Adrenal gland (tissue), 12 donors: ENCODE measurements around the gene OTOP3. TPM values are rescaled to one million over a fixed set of nuclear protein-coding genes. Genes with fewer than 3 reads are reported as not detected.

ENCODE experiments used
- DNase-seq, 7 donors: peaks; one replicate each; pipeline ENCODE4 v3.0.0-alpha.2; 2019 to 2020
- H3K27ac ChIP-seq, 5 donors: fragments of 200-600 bp; sonication (generic) in 4 of 5; 1 replicate in 3 of 5; 2 replicates in 2 of 5; pipeline versions ENCODE4 v1.5.1 to v1.8.0; 2016 to 2020; ENCODE audit warnings: mild to moderate bottlenecking in 1 of 5
- H3K27me3 ChIP-seq: fragments of 200-600 bp; 2 replicates; pipeline ENCODE4 v1.8.0; 2021
- H3K36me3 ChIP-seq, 2 donors: fragments of 200-600 bp; replicated peaks in 1 of 2; 1 replicate in 1 of 2; 2 replicates in 1 of 2; pipeline versions ENCODE4 v1.5.1 to v1.8.0; 2018 to 2022
- H3K4me1 ChIP-seq, 2 donors: fragments of 200-600 bp; replicated peaks in 1 of 2; 1 replicate in 1 of 2; 2 replicates in 1 of 2; pipeline versions ENCODE4 v1.5.1 to v1.8.0; 2018 to 2021
- H3K4me3 ChIP-seq, 4 donors: fragments of 200-600 bp; sonication (generic) in 3 of 4; one replicate each; pipeline ENCODE4 v1.5.1; 2016 to 2018
- H3K9me3 ChIP-seq, 3 donors: fragments of 200-600 bp; sonication (generic) in 1 of 3; replicated peaks in 1 of 3; 1 replicate in 2 of 3; 2 replicates in 1 of 3; pipeline versions ENCODE4 v1.5.1 to v1.8.0; 2016 to 2021
- POLR2A ChIP-seq, 2 donors: fragments of 450-650 bp; IDR thresholded peaks; one replicate each; pipeline ENCODE4 v1.6.1; 2017; ENCODE audit warnings: antibody characterized with exemption in 2 of 2, mild to moderate bottlenecking in 2 of 2, moderate library complexity in 1 of 2
- WGBS, 4 donors: extraction: QIAGEN DNeasy Blood & Tissue Kit in 2 of 4; methylation state at CpG; one replicate each; pipeline versions ENCODE4 v1.1.5 to v1.1.7; 2013 to 2017; 5-methylcytosine and 5-hydroxymethylcytosine counted together
- intact Hi-C, 2 donors: fragments of 100-400 bp; cut with DNase I; formaldehyde crosslinking; loops; one replicate each; pipeline versions ENCODE4 v1.14.1 to v1.15.0; 2022 to 2023
- polyA plus RNA-seq, 3 donors: library from polyadenylated mRNA; stranded (reverse); fragments of 200-250 nt in 2 of 3; fragments of 350-450 nt in 1 of 3; fragmentation: Illumina TruSeq in 1 of 3; extraction: RNeasy Lipid Tissue Mini Kit (QIAGEN cat#74804) in 1 of 3; gene quantifications; one replicate each; pipeline ENCODE4 v1.2.3, GENCODE V29; 2013 to 2014
- total RNA-seq, 9 donors: library from RNA; depleted of rRNA in 4 of 9; stranded (reverse); fragments of >200 nt in 4 of 9; fragments of 120-200 nt in 1 of 9; fragmentation: NEBNext Ultra II Directional in 1 of 9; extraction: Animal tissue kit (Norgen Biotek cat#: 25700) in 1 of 9; gene quantifications; one replicate each; pipeline versions ENCODE4 v1.1.0 to v1.2.4, GENCODE V29; 2013 to 2023
- TF ChIP-seq, protein P1 (sequence below), 6 experiments: fragments of 450-650 bp in 4 of 6; fragments of 200-600 bp in 2 of 6; sonication (generic) in 1 of 6; IDR thresholded peaks; 1 replicate in 5 of 6; 2 replicates in 1 of 6; pipeline versions ENCODE4 v1.5.1 to v1.8.0; 2016 to 2021; ENCODE audit warnings: antibody characterized with exemption in 6 of 6, mild to moderate bottlenecking in 2 of 6, moderate library complexity in 1 of 6
- donor health status: healthy with polysubstance abuse.
- donor health status: Bipolar disorder and iron deficiency.
- donor health status: DM: yes; HTN: yes; CAD: no.
- donor health status: DM: no; HTN: no; CAD: no.
- donor health status: DM: no; HTN: no; CAD: no.
- donor health status: DM: yes; HTN: yes; CAD: no.

The OTOP3 gene
- total and polyA plus RNA-seq, 12 donors, result not detected

- WGBS, 4 donors, result 0 to 6% (median 3%) methylated on average over 11 to 76 of the region's 76 CpGs
- Histone ChIP-seq H3K9me3 (no peaks in the 10 kb centered on the region), H3K4me3 (peak overlapping the region; percentile 15 to 96 (median 50)), H3K27me3 (no peaks in the 10 kb centered on the region), H3K4me1 (peaks cover 26 to 27% of the 10 kb centered on the region in 2 donors), H3K27ac (peak overlapping the region; percentile 48 to 93 (median 84)), H3K36me3 (no peaks in the 10 kb centered on the region)
- peak; percentile 62 to 88 (median 80) for DNase-seq
- TF ChIP-seq, protein P1, sequence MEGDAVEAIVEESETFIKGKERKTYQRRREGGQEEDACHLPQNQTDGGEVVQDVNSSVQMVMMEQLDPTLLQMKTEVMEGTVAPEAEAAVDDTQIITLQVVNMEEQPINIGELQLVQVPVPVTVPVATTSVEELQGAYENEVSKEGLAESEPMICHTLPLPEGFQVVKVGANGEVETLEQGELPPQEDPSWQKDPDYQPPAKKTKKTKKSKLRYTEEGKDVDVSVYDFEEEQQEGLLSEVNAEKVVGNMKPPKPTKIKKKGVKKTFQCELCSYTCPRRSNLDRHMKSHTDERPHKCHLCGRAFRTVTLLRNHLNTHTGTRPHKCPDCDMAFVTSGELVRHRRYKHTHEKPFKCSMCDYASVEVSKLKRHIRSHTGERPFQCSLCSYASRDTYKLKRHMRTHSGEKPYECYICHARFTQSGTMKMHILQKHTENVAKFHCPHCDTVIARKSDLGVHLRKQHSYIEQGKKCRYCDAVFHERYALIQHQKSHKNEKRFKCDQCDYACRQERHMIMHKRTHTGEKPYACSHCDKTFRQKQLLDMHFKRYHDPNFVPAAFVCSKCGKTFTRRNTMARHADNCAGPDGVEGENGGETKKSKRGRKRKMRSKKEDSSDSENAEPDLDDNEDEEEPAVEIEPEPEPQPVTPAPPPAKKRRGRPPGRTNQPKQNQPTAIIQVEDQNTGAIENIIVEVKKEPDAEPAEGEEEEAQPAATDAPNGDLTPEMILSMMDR (IDR thresholded peaks at IDR 0.05), result peak in 4 of 6 experiments; percentile 18 to 41 (median 28)
- no peak for TF ChIP-seq POLR2A (IDR thresholded peaks at IDR 0.05)
- intact Hi-C loops, result no loop called here
Measured at GRCh38 chr17:74987909-74988711, 52.4 kb downstream of the OTOP3 start.

DNA sequence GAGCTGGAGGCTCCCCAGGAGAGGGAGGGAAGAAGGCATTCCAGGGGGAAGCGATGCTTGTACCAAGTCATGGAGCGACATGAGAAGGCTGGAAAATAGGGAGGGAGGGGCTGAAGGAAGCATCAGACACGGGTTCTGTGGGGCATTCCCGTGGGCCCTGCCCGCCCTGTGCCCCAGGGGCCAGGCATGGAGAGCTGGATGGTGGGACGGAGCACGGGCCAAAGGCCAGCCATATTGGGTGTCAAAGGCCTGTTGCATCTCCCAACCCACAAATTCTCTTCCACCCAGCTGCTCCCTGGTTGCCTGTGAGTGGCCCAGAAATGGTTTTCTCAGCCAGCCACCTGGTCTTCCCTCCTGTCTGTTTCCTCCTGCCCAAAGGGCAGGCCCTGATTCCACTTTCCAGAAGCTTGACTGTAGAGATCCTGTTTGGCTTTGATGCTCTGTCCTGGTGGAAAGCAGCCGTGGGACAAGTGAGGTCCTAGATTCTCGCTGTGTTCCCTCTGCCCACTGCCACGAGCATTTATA is 54.9 kb downstream of the OTOP3 start:
- Histone ChIP-seq H3K4me3 (no peak overlapping the region), H3K27me3 (no peaks in the 10 kb centered on the region), H3K4me1 (peaks cover 27 to 29% of the 10 kb centered on the region in 2 donors), H3K9me3 (no peaks in the 10 kb centered on the region), H3K27ac (no peak overlapping the region), H3K36me3 (no peaks in the 10 kb centered on the region)
- DNase-seq, result no peak
- WGBS, 4 donors, result 85 to 98% (median 94%) methylated on average over 6 to 10 of the region's 10 CpGs
- intact Hi-C loops, result no loop called here
- TF ChIP-seq, protein P1 (IDR thresholded peaks at IDR 0.05), result no peak
- TF ChIP-seq POLR2A (IDR thresholded peaks at IDR 0.05), result no peak

DNA sequence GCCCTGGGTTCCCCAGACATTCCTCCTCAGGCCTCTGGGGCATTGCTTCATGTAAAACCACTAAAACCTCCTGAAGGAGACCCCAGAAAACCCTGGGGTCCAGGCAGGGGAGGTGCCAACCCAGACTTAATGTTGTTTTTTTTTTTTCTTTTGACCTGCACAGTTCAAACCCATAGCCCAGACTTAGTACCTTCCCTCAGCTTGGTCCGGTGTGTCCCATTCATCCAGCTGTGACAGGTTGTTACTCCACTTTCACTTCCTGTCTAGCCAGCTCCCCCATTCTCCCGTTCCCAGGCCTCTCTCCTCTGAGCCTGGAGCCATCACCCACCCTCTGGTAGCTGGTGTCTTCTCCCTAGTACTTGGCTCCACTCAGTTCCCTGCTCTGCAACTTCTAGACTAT is 56.5 kb downstream of the OTOP3 start:
- no peaks in the 10 kb centered on the region for H3K27me3 ChIP-seq
- no peaks in the 10 kb centered on the region for H3K36me3 ChIP-seq
- no peak for DNase-seq
- H3K27ac ChIP-seq, result peak overlapping the region; percentile 17 to 91 (median 74)
- intact Hi-C loops, result no loop called here
- H3K9me3 ChIP-seq, result no peaks in the 10 kb centered on the region
- H3K4me1 ChIP-seq, result peaks cover 22 to 25% of the 10 kb centered on the region in 2 donors
- H3K4me3 ChIP-seq, result no peak overlapping the region
- WGBS, 4 donors, result 9 to 48% (median 29%) methylated on average over 2 of the region's 2 CpGs
- TF ChIP-seq POLR2A (IDR thresholded peaks at IDR 0.05), result no peak
- TF ChIP-seq, protein P1 (IDR thresholded peaks at IDR 0.05), result no peak

DNA sequence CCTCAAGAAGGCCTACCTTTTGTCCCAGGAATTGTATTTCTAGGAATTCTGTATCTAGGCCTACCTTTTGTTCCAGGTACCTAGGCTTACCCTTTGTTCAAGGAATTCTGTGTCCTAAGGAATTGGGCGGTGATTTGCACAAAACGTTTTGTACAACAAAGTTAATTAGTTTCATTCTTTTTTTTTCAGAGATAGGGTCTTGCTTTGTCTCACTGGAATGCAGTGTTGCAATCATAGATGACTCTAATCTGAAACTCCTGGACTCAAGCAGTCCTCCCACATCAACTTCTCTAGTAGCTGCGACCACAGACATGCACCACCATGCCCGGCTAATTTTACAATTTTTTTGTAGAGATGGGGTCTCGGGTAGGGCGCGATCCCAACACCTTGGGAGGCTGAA is 58.7 kb downstream of the OTOP3 start:
- TF ChIP-seq, protein P1 (IDR thresholded peaks at IDR 0.05), result no peak
- no peak for TF ChIP-seq POLR2A (IDR thresholded peaks at IDR 0.05)
- Histone ChIP-seq H3K27ac (no peak overlapping the region), H3K4me1 (peaks cover 12 to 16% of the 10 kb centered on the region in 2 donors), H3K4me3 (no peak overlapping the region), H3K36me3 (no peaks in the 10 kb centered on the region), H3K9me3 (no peaks in the 10 kb centered on the region), H3K27me3 (no peaks in the 10 kb centered on the region)
- 83 to 89% (median 86%) methylated on average over 7 of the region's 7 CpGs for WGBS, 4 donors
- intact Hi-C loops, result no loop called here
- no peak for DNase-seq
